Ecto neural progenitor cell (in vitro differentiated cells): ENCODE measurements around the gene BBS1.
"Not testable (repeated sequence)": the region's sequence is repeated elsewhere in the genome, so short reads cannot be mapped to it uniquely, and the experiment has no call there.

Experiments used
- DNase-seq: peaks from one replicate; pipeline ENCODE4 v3.0.0-alpha.2; 2018; ENCODE audit warnings: low spot score

Gene BBS1

GRCh38 chr11:66570850-66571180 is 60.4 kb downstream of the BBS1 start:
- DNase-seq, result no peak

DNA sequence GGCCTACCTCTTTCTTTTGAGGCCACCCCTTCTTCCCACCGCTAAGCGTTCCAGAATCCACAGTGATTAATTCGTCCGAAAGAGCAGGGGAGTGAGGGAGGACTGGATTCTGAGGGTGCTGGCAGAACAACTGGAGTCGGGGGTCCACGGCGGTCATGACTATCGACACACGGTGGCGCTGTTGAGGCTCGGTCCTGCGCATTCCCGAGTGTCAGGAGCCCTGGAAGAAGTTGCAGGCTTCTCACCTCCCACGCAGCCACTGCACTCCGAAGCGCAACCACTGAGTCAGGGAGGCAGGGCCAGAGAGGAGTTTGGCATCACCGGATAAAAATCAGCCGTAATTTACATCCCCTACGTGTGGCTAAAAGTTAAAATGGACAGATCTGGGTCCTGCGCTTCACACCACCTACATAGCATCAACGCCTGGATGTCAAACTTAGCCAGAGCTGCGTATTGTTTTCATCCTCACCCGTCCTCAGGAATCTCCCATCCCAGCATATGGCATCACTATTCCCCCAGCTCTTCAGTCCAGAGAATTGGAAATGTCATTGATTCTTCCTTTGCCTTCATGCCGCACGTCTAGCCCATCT is 68.7 kb downstream of the BBS1 start:
- DNase-seq, result peak; percentile 88

DNA sequence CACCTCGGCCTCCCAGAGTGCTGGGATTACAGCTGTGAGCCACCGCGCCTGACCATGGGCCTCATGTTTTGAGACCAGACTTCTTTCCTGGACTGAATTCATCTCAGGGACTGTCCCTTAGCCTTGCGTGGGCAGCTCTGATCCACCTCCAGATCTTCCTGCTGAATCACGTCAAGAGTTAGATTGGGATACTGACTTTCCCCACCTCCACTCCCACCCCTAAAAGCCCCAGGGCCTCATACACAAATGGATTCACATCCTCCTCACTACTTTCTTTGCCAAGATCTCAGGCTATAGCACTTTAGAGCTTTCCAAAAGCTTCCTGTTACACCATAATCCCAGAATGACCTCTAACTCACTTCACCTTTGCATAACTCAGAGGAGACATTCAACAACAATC is 70.4 kb downstream of the BBS1 start:
- DNase-seq, result no peak

- DNase-seq, result no peak
Measured at GRCh38 chr11:66581261-66581660, 70.8 kb downstream of the BBS1 start.

- DNase-seq, result not testable (repeated sequence)
Measured at GRCh38 chr11:66582565-66583147, 72.2 kb downstream of the BBS1 start.
